Smooth muscle cell (in vitro differentiated cells): ENCODE results near the gene DPP10. TPM values are rescaled to one million over a fixed set of nuclear protein-coding genes. Genes with fewer than 3 reads are reported as not detected.

Experiments used
- DNase-seq: peaks from one replicate; lab custom pipeline; 2025; ENCODE audit not compliant: unreplicated experiment; lab: John Stamatoyannopoulos, UW
- H2AFZ ChIP-seq: fragments of 200-600 bp; sonication (generic); 2 replicates; pipeline ENCODE4 v1.6.0; 2016; ENCODE audit warnings: antibody characterized with exemption, low read depth, mild to moderate bottlenecking
- H3F3A ChIP-seq: fragments of 200-600 bp; sonication (generic); 2 replicates; pipeline ENCODE4 v1.6.0; 2017; ENCODE audit warnings: antibody characterized with exemption, low read depth
- H3K27ac ChIP-seq: fragments of 200-600 bp; sonication (generic); 2 replicates; pipeline ENCODE4 v1.5.1; 2016; ENCODE audit warnings: low read depth, mild to moderate bottlenecking
- H3K27me3 ChIP-seq: fragments of 200-600 bp; sonication (generic); 2 replicates; pipeline ENCODE4 v1.6.1; 2016; ENCODE audit warnings: low read depth, mild to moderate bottlenecking
- H3K36me3 ChIP-seq: fragments of 200-600 bp; sonication (generic); 2 replicates; pipeline ENCODE4 v1.5.1; 2016; ENCODE audit warnings: low read depth
- H3K4me1 ChIP-seq: fragments of 200-600 bp; sonication (generic); 2 replicates; pipeline ENCODE4 v1.5.1; 2016; ENCODE audit warnings: low read depth
- H3K4me2 ChIP-seq: fragments of 200-600 bp; sonication (generic); 2 replicates; pipeline ENCODE4 v1.6.0; 2016; ENCODE audit warnings: mild to moderate bottlenecking
- H3K4me3 ChIP-seq: fragments of 200-600 bp; sonication (generic); 2 replicates; pipeline ENCODE4 v1.5.1; 2016; ENCODE audit warnings: mild to moderate bottlenecking
- H3K79me2 ChIP-seq: fragments of 200-600 bp; sonication (generic); 2 replicates; pipeline ENCODE4 v1.6.0; 2016; ENCODE audit warnings: low read depth, mild to moderate bottlenecking
- H3K9ac ChIP-seq: fragments of 200-600 bp; sonication (generic); 2 replicates; pipeline ENCODE4 v1.6.0; 2016; ENCODE audit warnings: low read depth
- H3K9me3 ChIP-seq: fragments of 200-600 bp; sonication (generic); replicated peaks from 2 replicates; pipeline ENCODE4 v1.5.1; 2016; ENCODE audit warnings: low read depth
- H4K20me1 ChIP-seq: fragments of 200-600 bp; sonication (generic); 2 replicates; pipeline ENCODE4 v1.6.0; 2016; ENCODE audit warnings: low read depth
- WGBS: methylation state at CpG from one replicate; pipeline ENCODE4 v1.1.7; 2016; ENCODE audit warnings: low lambda C conversion rate; 5-methylcytosine and 5-hydroxymethylcytosine counted together
- polyA plus RNA-seq: library from polyadenylated mRNA; unstranded; fragments of >200 nt; fragmentation: Nextera tagmentation; extraction: Ambion mirVana; gene quantifications from 2 replicates; pipeline ENCODE4 v1.2.1, GENCODE V29; 2016
- total RNA-seq: library from RNA; depleted of rRNA; stranded (reverse); fragments of >200 nt; gene quantifications from 2 replicates; pipeline ENCODE4 v1.2.3, GENCODE V29; 2014
- TF ChIP-seq, protein P1 (sequence below): fragments of 200-600 bp; sonication (generic); IDR thresholded peaks from 2 replicates; pipeline ENCODE4 v1.5.1; 2017; ENCODE audit warnings: borderline replicate concordance, mild to moderate bottlenecking, antibody characterized with exemption; ENCODE audit not compliant: insufficient read depth, poor library complexity, severe bottlenecking

DPP10 gene
- total and polyA plus RNA-seq, 2 experiments from 2014 or later = 3.6 TPM; not detected in 1

DNA sequence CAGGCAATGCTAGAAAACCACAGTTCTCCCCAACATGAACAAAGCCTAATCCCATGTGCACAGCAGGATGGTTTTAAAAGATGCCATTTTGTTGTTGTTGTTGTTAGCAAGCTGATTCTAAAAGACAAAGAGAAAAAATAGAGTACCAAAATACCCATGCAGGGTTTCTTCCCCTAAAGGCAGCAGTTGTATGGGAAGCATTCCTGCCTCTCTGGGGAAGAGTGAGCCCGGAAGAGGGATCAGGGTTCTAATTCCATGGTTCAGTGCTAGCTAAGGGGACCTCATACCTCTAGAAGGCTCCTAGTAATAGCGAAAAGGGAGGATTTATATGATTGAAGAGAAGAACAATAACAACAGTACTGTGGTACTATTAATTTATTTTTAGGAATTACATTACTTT, 327.6 kb downstream of the DPP10 start:
- 82% methylated on average over 2 of the region's 2 CpGs for WGBS
- Histone ChIP-seq H3K4me3 (no peak overlapping the region), H3K9me3 (no peaks in the 10 kb centered on the region), H3F3A (no peaks in the 10 kb centered on the region), H4K20me1 (no peaks in the 10 kb centered on the region), H3K36me3 (no peaks in the 10 kb centered on the region), H3K4me1 (no peaks in the 10 kb centered on the region), H3K4me2 (no peak overlapping the region), H2AFZ (no peak overlapping the region), H3K27me3 (no peaks in the 10 kb centered on the region), H3K27ac (no peak overlapping the region), H3K9ac (no peak overlapping the region), H3K79me2 (no peaks in the 10 kb centered on the region)
- no peak for DNase-seq
- TF ChIP-seq, protein P1, sequence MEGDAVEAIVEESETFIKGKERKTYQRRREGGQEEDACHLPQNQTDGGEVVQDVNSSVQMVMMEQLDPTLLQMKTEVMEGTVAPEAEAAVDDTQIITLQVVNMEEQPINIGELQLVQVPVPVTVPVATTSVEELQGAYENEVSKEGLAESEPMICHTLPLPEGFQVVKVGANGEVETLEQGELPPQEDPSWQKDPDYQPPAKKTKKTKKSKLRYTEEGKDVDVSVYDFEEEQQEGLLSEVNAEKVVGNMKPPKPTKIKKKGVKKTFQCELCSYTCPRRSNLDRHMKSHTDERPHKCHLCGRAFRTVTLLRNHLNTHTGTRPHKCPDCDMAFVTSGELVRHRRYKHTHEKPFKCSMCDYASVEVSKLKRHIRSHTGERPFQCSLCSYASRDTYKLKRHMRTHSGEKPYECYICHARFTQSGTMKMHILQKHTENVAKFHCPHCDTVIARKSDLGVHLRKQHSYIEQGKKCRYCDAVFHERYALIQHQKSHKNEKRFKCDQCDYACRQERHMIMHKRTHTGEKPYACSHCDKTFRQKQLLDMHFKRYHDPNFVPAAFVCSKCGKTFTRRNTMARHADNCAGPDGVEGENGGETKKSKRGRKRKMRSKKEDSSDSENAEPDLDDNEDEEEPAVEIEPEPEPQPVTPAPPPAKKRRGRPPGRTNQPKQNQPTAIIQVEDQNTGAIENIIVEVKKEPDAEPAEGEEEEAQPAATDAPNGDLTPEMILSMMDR = no peak

DNA sequence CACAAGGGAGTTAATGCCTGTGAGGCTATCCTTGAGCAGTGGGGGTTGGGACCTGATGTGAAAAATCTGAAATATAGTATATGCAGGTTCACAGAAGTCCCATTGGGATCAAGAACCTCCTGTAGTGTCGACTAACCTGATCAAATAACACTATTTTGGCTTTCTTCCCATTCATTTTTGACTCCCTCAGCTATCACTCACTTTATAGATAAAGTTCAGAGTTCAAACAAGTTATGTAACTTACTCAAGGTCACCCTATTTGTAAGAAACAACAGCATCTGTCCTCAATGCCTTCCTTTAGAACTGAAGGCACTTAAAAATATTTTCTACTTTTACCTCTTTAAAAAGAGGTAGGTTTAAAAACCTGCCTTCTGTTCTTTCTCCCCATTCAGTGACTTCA, 341.6 kb downstream of the DPP10 start:
- Histone ChIP-seq H3K4me2 (no peak overlapping the region), H3K4me1 (no peaks in the 10 kb centered on the region), H3K27ac (no peak overlapping the region), H4K20me1 (no peaks in the 10 kb centered on the region), H3K4me3 (no peak overlapping the region), H3K27me3 (peaks cover 7% of the 10 kb centered on the region), H3K9ac (no peak overlapping the region), H3F3A (no peaks in the 10 kb centered on the region), H3K79me2 (no peaks in the 10 kb centered on the region), H3K36me3 (no peaks in the 10 kb centered on the region), H3K9me3 (no peaks in the 10 kb centered on the region), H2AFZ (no peak overlapping the region)
- 75% methylated on average over 1 of the region's 1 CpG for WGBS
- TF ChIP-seq, protein P1 = no peak
- no peak for DNase-seq

DNA sequence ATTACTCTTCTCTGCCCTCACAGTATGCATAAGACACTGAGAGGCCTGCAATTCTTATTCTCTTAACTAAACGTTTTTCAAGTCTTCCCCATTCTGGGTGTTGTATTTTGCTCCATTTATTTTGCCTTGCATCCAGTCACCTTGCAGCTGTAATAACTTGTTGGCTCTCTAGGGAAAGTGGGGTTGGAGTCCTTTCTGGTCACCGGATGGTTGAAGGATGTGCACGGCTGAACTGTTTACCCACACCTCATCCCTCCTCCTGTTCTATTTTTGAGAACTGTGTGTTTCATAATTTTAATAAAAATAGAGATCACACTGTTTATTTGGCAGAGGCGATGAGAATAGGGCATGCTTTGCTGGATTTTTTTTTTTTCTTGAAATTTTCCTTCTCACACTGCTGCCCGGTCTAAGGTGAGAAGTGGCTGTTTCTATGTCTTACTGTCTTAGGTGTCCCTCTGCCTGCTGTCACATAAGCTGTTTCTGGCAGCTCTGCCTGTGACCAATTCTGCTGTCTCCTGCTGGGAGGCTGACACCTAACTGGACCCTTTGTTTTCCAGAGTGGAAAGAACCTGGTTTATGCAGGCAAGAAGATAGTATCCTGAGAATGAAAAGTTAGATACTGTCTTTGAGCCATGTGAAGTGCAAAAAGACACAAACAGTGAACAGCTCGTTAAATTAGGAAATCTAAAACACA, 342.6 kb downstream of the DPP10 start:
- Histone ChIP-seq H2AFZ (no peak overlapping the region), H3K9me3 (no peaks in the 10 kb centered on the region), H3K27me3 (peaks cover 7% of the 10 kb centered on the region), H3K79me2 (no peaks in the 10 kb centered on the region), H4K20me1 (no peaks in the 10 kb centered on the region), H3K4me3 (no peak overlapping the region), H3F3A (no peaks in the 10 kb centered on the region), H3K4me1 (no peaks in the 10 kb centered on the region), H3K9ac (no peak overlapping the region), H3K36me3 (no peaks in the 10 kb centered on the region), H3K4me2 (no peak overlapping the region), H3K27ac (no peak overlapping the region)
- WGBS = 79% methylated on average over 6 of the region's 6 CpGs
- TF ChIP-seq, protein P1 = no peak
- DNase-seq = no peak

DNA sequence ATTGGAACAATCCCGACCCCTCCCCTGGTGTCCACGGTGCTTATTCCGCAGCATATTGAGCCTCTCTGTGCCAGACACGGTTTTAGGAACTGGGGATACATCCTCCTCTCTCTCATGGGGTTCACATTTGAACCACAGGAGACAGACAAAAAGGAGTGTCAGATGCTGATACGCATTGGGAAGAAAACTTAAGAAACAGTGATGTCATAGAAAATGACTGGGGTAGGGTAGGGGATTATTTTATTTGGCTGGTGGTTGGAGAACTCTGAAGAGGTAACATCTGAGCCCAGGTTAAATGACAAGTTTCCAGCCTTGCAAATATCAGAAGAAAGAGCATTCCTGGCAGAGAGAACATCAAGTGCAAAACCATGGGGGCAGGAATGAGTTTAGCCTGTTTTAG, 344.5 kb downstream of the DPP10 start:
- Histone ChIP-seq H3F3A (no peaks in the 10 kb centered on the region), H3K27me3 (peaks cover 7% of the 10 kb centered on the region), H3K4me3 (no peak overlapping the region), H2AFZ (no peak overlapping the region), H3K27ac (no peak overlapping the region), H3K36me3 (no peaks in the 10 kb centered on the region), H3K4me2 (no peak overlapping the region), H3K9me3 (no peaks in the 10 kb centered on the region), H3K79me2 (no peaks in the 10 kb centered on the region), H3K4me1 (no peaks in the 10 kb centered on the region), H4K20me1 (no peaks in the 10 kb centered on the region), H3K9ac (no peak overlapping the region)
- TF ChIP-seq, protein P1 = no peak
- DNase-seq = no peak
- 88% methylated on average over 5 of the region's 5 CpGs for WGBS
